Effector memory CD4-positive, alpha-beta T cell (primary cell): Measurements from ENCODE around the gene GRK5.

Experiments used
- DNase-seq, 3 donors: peaks; one replicate each; pipeline ENCODE4 v3.0.0-alpha.2; 2020
- H3K27ac ChIP-seq: 2 replicates; pipeline ENCODE4 v1.7.0; 2013; ENCODE audit warnings: mild to moderate bottlenecking, low read length, moderate library complexity; ENCODE audit not compliant: insufficient read depth, poor library complexity, severe bottlenecking
- H3K27me3 ChIP-seq: replicated peaks from 2 replicates; pipeline ENCODE4 v1.7.0; 2013; ENCODE audit warnings: mild to moderate bottlenecking, low read length; ENCODE audit not compliant: insufficient read depth, control insufficient read depth, poor library complexity, severe bottlenecking
- H3K36me3 ChIP-seq: 2 replicates; pipeline ENCODE4 v1.7.0; 2013; ENCODE audit warnings: mild to moderate bottlenecking, low read length, moderate library complexity; ENCODE audit not compliant: control insufficient read depth, insufficient read depth
- H3K4me1 ChIP-seq: 2 replicates; pipeline ENCODE4 v1.7.0; 2013; ENCODE audit warnings: low read length, mild to moderate bottlenecking; ENCODE audit not compliant: control insufficient read depth, insufficient read depth, poor library complexity, severe bottlenecking
- H3K4me3 ChIP-seq: 2 replicates; pipeline ENCODE4 v1.7.0; 2013; ENCODE audit warnings: low read length, low read depth, mild to moderate bottlenecking; ENCODE audit not compliant: insufficient read depth, poor library complexity, severe bottlenecking
- H3K9me3 ChIP-seq: 2 replicates; pipeline ENCODE4 v1.7.0; 2013; ENCODE audit warnings: mild to moderate bottlenecking, low read length, moderate library complexity; ENCODE audit not compliant: control insufficient read depth

The GRK5 gene

DNA sequence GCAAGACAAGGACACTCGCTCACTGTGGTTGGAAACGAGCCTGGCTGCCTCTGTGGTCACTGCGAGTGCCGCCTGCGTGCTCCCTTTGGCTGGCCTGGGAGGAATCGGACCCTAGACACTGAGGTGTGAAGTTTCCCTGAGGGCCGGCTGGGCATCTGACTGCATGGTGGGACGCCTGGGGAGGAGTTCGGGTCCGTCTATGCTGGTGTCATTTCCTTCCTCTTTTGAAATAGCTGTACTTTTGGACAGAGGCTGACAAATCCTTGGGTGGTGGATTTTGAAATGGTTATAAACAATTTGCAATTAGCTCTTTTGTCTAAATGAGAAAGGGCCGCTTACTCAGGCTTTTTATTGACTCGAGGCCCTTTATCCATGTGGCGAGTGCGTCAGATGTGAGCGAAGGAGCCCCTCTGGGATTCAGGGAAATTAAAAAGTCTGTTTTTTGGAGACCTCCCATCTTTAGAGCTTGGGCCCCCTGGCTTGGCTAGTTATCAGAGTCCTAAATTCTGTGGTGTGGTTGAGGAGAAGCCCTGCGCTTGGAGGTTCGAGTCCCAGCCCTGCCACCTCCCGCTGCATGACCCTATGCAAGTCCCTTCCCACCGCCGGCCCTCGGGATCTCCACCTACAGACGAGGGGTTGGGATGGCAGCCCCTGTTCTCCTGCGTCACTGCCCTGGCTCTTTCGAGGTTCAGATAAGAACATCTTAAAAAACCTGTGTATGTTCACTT lies 188.1 kb downstream of the GRK5 start:
- Histone ChIP-seq H3K9me3 (no peaks in the 10 kb centered on the region), H3K4me3 (no peak overlapping the region), H3K27ac (no peak overlapping the region), H3K36me3 (peaks cover 4% of the 10 kb centered on the region), H3K27me3 (no peaks in the 10 kb centered on the region), H3K4me1 (no peaks in the 10 kb centered on the region)
- no peak for DNase-seq

DNA sequence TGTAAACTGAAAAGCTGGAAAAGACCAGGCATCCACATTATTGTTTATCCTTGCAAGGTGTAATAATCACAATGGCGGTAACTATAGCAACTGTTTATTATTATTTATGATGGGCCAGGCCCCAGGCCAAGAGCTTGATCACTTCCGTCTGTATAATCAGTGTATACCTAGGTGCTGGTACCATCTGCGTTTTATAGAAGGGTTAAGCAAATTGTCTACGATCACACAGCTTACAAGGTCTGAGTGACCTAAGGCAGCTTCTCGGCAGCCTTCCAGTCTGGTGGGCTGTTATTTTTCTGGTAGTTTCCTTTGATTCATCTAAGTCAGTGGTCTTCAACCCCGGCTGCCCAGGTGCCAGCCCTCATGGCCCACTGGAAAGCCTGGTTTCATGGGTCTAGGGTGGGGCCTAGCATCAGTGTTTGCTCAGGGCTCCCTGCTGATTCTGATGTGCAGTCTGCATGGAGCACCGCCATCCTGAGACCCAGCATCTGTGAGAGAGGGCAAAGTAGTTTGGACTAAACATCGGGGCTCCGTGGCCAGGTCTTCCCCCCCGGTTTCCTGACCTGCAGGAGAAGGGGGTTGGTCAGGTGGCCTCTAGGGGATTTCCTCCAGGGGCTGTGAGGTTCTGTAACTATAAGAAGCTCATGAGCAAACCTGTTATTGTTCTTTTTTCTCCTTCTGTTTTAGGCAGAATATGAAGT lies 188.8 kb downstream of the GRK5 start:
- H3K4me3 ChIP-seq, result no peak overlapping the region
- DNase-seq, result no peak
- no peaks in the 10 kb centered on the region for H3K27me3 ChIP-seq
- peaks cover 4% of the 10 kb centered on the region for H3K36me3 ChIP-seq
- no peak overlapping the region for H3K27ac ChIP-seq
- H3K9me3 ChIP-seq, result no peaks in the 10 kb centered on the region
- H3K4me1 ChIP-seq, result no peaks in the 10 kb centered on the region

DNA sequence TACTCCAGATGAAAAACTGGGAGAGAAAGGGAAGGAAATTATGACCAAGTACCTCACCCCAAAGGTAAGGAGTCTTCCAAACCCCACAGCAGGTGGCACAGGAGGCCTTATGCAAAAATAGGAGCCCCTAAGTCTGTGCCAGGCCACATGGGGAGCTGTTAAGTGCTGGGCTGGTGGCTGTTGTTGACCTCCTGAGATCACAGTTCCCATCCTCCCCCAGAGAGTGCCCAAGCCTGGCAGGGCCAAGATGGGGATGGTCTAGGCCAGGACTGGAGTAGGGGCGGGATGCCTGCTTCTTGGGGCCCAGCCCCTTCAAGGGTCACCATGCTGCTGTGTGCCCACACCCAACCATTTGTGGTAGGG lies 189.3 kb downstream of the GRK5 start:
- no peak overlapping the region for H3K27ac ChIP-seq
- no peaks in the 10 kb centered on the region for H3K4me1 ChIP-seq
- no peak for DNase-seq
- H3K27me3 ChIP-seq, result no peaks in the 10 kb centered on the region
- peaks cover 4% of the 10 kb centered on the region for H3K36me3 ChIP-seq
- H3K4me3 ChIP-seq, result no peak overlapping the region
- H3K9me3 ChIP-seq, result no peaks in the 10 kb centered on the region

DNA sequence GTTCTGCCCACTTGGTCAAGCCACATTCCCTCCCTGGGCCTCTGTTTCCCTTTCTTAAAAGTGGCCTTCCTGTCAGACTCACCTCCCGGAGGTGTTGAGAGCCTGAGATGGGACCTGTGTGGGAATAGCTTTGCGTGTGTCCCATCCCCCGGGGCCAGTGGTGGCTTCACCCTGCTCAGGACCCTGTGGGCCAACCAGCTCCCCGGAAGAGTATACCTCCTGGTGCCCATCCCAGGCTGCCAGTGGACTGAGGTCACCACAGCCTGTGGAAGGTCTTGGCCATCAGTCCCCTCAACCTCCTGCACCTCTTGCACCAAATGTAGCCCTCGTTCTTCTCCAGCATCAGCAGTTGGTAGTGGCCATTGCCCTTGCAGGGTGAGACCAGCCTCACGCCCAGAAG lies 190.0 kb downstream of the GRK5 start:
- Histone ChIP-seq H3K4me1 (no peaks in the 10 kb centered on the region), H3K4me3 (no peak overlapping the region), H3K27ac (no peak overlapping the region), H3K9me3 (no peaks in the 10 kb centered on the region), H3K27me3 (no peaks in the 10 kb centered on the region), H3K36me3 (peaks cover 4% of the 10 kb centered on the region)
- no peak for DNase-seq

DNA sequence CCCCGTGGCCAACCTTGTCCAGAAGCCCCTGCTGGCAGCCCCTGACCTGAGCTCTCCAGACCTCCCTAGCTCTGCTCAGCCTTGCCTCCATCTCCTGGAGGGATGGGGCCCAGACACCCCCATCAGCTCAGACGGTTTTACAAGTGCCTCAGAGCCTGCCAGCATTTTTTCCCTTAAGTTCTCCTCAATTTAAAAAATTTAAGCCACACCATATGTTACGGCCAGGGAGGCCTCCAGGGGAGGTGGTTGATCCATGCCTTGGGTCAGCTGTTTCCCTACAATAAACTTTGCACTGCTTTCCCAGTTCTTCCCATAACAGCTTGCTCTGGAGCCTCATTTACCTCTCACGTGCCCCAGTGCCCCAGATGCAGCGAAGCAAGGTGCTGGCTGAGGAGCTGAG lies 191.6 kb downstream of the GRK5 start:
- no peak for DNase-seq
- Histone ChIP-seq H3K4me1 (no peaks in the 10 kb centered on the region), H3K27me3 (no peaks in the 10 kb centered on the region), H3K4me3 (no peak overlapping the region), H3K36me3 (peaks cover 4% of the 10 kb centered on the region), H3K9me3 (no peaks in the 10 kb centered on the region), H3K27ac (no peak overlapping the region)

DNA sequence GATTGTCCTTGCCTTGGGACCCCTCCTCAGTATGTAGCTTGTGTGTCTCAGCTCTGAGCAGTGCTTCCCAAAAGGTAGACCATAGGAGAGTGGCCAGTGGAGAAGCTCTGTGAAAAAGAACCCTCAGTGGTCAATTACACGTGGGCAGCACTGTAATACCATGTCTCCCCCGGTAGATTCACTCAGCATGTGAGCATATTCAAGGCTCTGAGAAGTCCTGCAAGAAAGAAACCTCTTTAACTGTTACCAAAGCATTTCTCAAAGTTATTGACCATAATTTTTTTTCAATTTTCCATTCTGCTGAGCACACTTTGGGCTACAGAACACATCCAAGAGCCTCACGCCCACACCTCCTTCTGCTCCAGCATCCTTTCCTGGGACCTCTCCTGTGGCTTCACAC lies 192.1 kb downstream of the GRK5 start:
- Histone ChIP-seq H3K4me3 (no peak overlapping the region), H3K27ac (no peak overlapping the region), H3K9me3 (no peaks in the 10 kb centered on the region), H3K27me3 (no peaks in the 10 kb centered on the region), H3K36me3 (peaks cover 4% of the 10 kb centered on the region), H3K4me1 (no peaks in the 10 kb centered on the region)
- no peak for DNase-seq

DNA sequence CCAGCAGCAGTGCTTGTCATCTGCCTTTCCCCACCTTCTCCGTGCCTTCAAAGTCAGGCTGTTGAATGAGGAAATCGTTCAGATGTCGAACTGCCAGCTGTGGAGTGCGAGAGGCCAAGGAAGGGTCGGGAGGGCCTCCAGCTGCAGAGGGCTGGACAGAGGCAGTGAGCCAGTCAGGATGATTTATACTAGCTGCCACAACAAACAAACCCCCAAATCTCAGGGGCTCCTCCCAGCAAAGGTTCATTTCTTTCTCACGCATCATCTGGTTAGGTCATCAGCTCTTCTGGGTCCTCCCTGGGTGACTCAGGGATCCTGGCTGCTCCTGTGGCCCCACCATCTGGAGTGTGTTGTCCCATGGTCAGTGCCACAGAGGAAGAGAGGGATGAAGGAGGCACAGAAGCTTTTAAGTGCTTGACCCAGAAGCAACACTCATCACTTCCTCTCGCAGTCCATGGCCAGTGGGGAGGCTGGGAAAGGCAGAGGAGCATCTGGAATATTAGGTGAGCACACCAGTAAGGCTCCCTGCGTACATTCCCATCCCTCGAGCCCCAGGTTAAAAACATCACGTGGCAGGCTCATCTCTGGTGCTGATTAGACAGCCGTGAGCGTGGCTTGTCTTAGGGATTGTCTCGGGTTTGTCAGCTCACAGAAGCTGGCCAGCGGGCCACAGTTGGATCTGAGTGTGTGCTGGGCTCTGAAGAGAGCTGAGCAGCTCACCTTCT lies 194.5 kb downstream of the GRK5 start:
- Histone ChIP-seq H3K27ac (no peak overlapping the region), H3K4me1 (no peaks in the 10 kb centered on the region), H3K4me3 (no peak overlapping the region), H3K27me3 (no peaks in the 10 kb centered on the region), H3K36me3 (peaks cover 4% of the 10 kb centered on the region), H3K9me3 (no peaks in the 10 kb centered on the region)
- DNase-seq, result no peak

DNA sequence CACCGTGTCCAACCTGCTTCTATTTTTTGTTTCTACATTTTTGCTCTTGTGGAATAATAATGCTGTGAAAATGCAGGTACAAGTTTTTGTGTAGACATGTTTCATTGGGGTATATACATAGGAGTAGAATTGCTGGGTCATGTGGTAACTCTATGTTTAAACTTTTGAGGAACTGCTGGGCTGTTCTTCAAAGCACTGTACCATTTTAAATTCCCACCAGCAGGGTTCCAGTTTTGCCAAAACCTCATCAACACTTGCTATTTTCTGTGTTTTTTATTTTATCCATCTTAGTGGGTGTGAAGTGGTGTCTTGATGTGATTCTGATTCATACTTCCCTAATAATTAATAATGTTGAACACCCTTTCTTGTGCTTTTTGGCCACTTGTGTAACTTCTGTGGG lies 196.6 kb downstream of the GRK5 start:
- H3K27ac ChIP-seq, result no peak overlapping the region
- no peaks in the 10 kb centered on the region for H3K9me3 ChIP-seq
- H3K36me3 ChIP-seq, result peaks cover 4% of the 10 kb centered on the region
- H3K4me3 ChIP-seq, result no peak overlapping the region
- no peaks in the 10 kb centered on the region for H3K27me3 ChIP-seq
- H3K4me1 ChIP-seq, result no peaks in the 10 kb centered on the region
- no peak for DNase-seq

DNA sequence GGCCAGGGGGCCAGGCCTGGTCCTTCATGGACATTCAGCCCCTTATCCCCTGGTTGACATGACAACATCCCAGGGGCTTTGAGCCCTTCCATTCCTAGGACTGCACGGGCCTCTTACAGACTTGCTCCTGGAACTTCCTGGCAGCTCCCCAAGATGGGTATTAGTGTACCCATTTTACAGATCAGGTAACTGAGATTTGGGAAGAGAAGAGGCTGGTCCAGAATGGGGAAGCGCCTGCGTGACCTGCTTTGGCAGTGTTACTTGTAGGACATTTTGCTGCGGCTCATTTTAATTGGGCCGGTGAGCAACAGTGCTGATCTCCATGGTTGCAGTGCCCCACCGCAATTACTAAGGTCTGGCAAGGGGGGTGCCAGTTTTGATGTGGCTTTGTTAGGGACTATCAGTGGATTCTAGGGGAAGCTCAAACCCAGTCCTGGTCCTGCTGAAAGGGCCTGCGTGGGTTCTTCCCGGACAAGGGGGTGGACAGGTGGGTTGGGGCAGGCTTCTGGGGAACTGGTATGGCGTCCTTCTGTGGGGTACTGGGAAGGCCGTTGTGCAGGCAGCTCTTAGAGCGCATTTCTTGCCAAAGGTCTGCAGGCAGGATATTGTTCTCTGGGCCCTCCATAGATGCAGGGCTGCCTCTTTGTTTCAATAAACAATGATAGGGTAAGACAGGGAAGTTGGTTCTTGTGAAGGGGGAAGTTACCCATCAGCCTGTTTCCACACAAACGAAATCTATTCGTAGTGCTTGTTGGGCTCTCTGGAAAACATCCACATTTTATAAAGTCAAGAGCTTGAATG lies 197.5 kb downstream of the GRK5 start:
- peaks cover 1% of the 10 kb centered on the region for H3K36me3 ChIP-seq
- H3K4me3 ChIP-seq, result no peak overlapping the region
- H3K27me3 ChIP-seq, result no peaks in the 10 kb centered on the region
- no peak overlapping the region for H3K27ac ChIP-seq
- no peaks in the 10 kb centered on the region for H3K4me1 ChIP-seq
- DNase-seq, result no peak
- no peaks in the 10 kb centered on the region for H3K9me3 ChIP-seq

DNA sequence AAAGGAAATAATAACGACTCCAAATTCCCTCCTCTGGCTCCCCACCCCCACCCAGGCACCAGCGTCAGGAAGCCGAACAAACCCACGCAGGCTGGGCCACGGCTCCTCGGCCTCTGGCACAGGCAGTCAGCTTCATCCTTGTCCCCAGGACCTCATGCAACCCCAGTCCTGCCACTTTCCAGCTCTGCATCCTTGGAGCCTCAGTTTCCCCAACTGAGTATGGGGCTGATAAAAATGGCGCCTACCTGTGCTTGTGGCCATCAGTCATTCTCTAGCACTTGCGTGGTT lies 198.1 kb downstream of the GRK5 start:
- Histone ChIP-seq H3K9me3 (no peaks in the 10 kb centered on the region), H3K27ac (no peak overlapping the region), H3K4me3 (no peak overlapping the region), H3K27me3 (no peaks in the 10 kb centered on the region), H3K4me1 (no peaks in the 10 kb centered on the region), H3K36me3 (no peaks in the 10 kb centered on the region)
- no peak for DNase-seq
